SIG-M5 treated with dmso at 0.1 percent for 504 hours (cell line): Measurements from ENCODE around the gene TREML1.
A peak's percentile ranks its signal among the peaks of the same experiment; 100 is the strongest.
"Not testable (repeated sequence)": the region's sequence is repeated elsewhere in the genome, so short reads cannot be mapped to it uniquely, and the experiment has no call there.

Experiments used
- DNase-seq: peaks from one replicate; lab custom pipeline; 2025; ENCODE audit not compliant: unreplicated experiment; lab: John Stamatoyannopoulos, UW

The TREML1 gene

GRCh38 chr6:41153992-41154625 lies at the start of gene TREML1:
Gene TREML1, minus strand, starts transcription at chr6:41154347. Its CDS starts 59 bp downstream, at chr6:41154288.
- no peak for DNase-seq

GRCh38 chr6:41201764-41202173 lies 47.6 kb upstream of the TREML1 start:
- DNase-seq, result no peak

GRCh38 chr6:41200901-41201763 lies 47.0 kb upstream of the TREML1 start, which contains the start of gene TREML2:
Gene TREML2, minus strand, starts transcription at chr6:41201149. Its CDS starts 141 bp downstream, at chr6:41201008.
- DNase-seq, result peak; percentile 58

- DNase-seq, result peak; percentile 90
Observed at GRCh38 chr6:41200296-41200900, 46.3 kb upstream of the TREML1 start.

- peak; percentile 1 for DNase-seq
Observed at GRCh38 chr6:41199552-41200246, 45.6 kb upstream of the TREML1 start.

- DNase-seq, result no peak
Observed at GRCh38 chr6:41197234-41197633, 43.1 kb upstream of the TREML1 start.

- no peak for DNase-seq
Observed at GRCh38 chr6:41194386-41194785, 40.2 kb upstream of the TREML1 start.

- DNase-seq, result no peak
Observed at GRCh38 chr6:41193884-41194283, 39.7 kb upstream of the TREML1 start.

- no peak for DNase-seq
Observed at GRCh38 chr6:41193171-41193734, 39.1 kb upstream of the TREML1 start.

GRCh38 chr6:41191569-41191968 lies 37.4 kb upstream of the TREML1 start:
- DNase-seq, result no peak

- DNase-seq, result no peak
Observed at GRCh38 chr6:41190791-41191190, 36.6 kb upstream of the TREML1 start.

GRCh38 chr6:41189967-41190366 lies 35.8 kb upstream of the TREML1 start:
- DNase-seq, result no peak

- not testable (repeated sequence) for DNase-seq
Observed at GRCh38 chr6:41189046-41189445, 34.9 kb upstream of the TREML1 start.

- DNase-seq, result no peak
Observed at GRCh38 chr6:41187924-41188886, 34.1 kb upstream of the TREML1 start.

- DNase-seq, result no peak
Observed at GRCh38 chr6:41186031-41186562, 31.9 kb upstream of the TREML1 start.

GRCh38 chr6:41184761-41185160 lies 30.6 kb upstream of the TREML1 start:
- no peak for DNase-seq

GRCh38 chr6:41182069-41183034 lies 28.2 kb upstream of the TREML1 start:
- peak; percentile 91 for DNase-seq

- DNase-seq, result no peak
Observed at GRCh38 chr6:41181566-41181965, 27.4 kb upstream of the TREML1 start.
